AG08395 (cell line): ENCODE results near the gene CYLC1.

ENCODE experiments used
- DNase-seq: peaks from one replicate; pipeline ENCODE4 v3.0.0; 2012; ENCODE audit warnings: mixed read lengths, low spot score

The CYLC1 gene

GRCh38 chrX:83860846-83861245 lies at the start of gene CYLC1:
TSS of gene CYLC1 (plus strand) at chrX:83861146. CDS start at chrX:83861183, 37 bp downstream.
- no peak for DNase-seq

- no peak for DNase-seq
Observed at GRCh38 chrX:83819304-83819703, 41.6 kb upstream of the CYLC1 start.

DNA sequence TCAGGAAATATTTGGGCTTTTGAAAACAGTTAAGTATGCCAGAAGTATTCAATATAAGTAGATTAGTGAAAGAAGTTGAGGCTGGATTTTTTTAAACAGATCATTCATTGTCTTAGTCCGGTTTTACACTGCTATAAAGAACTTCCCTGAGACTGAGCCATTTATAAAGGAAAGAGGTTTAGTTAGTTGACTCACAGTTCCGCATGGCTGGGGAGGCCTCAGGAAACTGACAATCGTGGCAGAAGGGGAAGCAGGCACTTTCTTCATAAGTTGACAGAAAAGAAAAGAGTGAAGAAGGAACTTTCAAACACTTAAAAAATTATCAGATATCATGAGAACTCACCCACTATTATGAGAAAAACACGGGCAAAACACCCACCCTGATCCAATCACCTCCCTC lies 31.1 kb upstream of the CYLC1 start:
- no peak for DNase-seq

DNA sequence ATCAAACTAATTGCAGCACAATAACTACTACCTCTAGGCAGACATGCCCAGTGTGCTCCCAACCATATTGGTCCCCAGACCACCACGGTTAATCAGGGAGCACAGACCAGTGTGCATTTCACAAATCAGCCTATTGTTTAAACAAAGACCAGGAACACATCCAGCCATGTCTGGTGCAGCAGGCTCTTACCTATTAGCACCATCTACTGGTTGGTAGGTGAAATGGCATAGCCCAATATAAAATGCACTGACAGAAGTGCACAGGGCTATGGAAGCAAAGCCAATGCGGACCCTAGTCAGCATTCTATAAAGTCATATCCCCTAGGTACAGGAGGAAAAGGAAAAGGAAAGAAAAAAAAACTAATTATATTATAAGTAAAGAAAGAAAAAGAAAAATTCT lies 15.5 kb upstream of the CYLC1 start:
- peak; percentile 39 for DNase-seq

- DNase-seq, result no peak
Observed at GRCh38 chrX:83847339-83847738, 13.6 kb upstream of the CYLC1 start.

DNA sequence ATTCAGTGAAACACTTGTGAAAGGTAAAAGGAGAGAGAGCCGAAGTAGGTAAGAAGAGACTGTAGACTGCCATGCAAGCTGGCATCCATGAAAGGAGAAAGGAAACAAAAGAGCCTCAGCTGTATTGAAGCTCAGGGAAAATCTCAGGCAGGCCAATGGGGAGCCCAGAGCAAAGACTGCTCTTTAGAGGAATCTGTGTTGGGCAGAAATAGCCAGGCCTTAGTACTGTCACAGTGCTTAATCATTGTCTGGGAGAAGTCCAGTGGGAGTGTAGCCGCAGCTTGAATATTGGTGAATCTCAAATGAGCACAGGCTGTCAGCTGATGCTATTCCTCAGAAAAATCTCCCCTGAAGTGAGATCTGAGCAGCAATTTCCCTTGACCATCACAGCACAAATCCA lies 27.6 kb downstream of the CYLC1 start:
- no peak for DNase-seq

DNA sequence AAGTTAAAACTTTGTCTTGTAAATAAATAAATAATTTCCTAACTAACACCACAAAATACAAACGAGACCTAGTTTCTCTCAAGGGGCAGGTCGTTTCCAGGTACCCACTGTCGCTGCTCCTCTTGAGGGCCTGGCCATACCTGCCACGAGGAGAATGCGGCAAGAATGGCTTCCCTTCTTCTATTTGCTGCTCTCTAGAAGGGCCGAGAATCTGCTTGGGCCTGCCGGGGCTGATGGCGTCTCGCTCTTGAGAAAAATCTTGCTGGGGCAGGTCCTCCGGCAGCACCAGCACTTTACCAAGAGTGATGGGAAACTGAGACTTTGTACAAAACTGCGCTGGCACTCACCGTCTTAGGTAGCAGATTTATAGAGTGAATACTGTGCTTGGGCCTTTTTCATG lies 31.5 kb downstream of the CYLC1 start:
- no peak for DNase-seq

GRCh38 chrX:83906921-83907320 lies 46.0 kb downstream of the CYLC1 start:
- no peak for DNase-seq

- DNase-seq, result peak; percentile 2
Observed at GRCh38 chrX:83916525-83916924, 55.6 kb downstream of the CYLC1 start.

- DNase-seq, result no peak
Observed at GRCh38 chrX:83934220-83934619, 73.3 kb downstream of the CYLC1 start.
